GM19043 (cell line): ENCODE data around the gene MMP24OS.
"Not testable (repeated sequence)": the region's sequence is repeated elsewhere in the genome, so short reads cannot be mapped to it uniquely, and the experiment has no call there.

Experiments
- ATAC-seq: cut with Tn5 transposase; IDR thresholded peaks from one replicate; pipeline ENCODE4 v1.9.1; 2021; ENCODE audit warnings: low read depth; ENCODE audit not compliant: unreplicated experiment

The MMP24OS gene

GRCh38 chr20:35277531-35278395 is at the start of gene MMP24OS:
Gene MMP24OS (minus strand): TSS chr20:35278122. CDS start chr20:35277929, 193 bp downstream.
- ATAC-seq, result peak; percentile 77

DNA sequence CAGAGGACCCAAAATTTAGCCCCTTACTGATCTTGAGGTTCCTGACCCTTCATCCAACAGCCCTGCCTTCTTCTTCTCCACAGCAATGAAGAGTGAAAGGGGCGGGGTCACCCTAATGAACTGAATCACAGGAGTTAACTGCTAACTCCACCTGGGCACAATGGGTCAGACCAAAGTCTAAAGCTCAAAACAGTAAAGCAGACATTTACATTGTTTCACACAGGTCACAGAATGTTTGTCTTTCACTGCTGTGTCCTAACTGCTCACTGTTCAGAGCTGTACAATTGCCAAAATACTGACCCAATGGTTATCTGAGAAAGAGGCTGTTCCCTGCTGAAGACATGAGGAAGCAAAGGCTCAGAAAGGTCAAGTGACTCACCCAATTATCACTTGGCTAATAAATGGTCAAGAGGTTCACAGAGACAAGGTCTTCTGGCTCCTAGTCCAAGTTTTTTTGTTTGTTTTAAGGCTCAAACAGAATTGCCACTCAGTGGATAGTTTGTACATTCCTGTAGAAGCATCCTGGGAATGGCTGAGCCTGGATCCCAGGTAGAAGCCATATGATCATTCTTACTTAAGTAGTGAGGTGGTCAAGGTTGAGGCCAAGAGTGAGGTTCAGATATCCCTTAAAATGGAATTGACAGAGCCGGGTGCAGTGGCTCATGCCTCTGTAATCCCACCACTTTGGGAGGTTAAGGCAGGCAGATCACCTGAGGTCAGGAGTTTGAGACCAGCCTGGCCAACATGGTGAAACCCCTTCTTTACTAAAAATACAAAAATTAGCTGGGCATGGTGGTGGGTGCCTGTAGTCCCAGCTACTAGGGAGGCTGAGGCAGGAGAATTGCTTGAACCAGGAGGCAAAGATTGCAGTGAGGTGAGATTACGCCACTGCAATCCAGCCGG is 49.4 kb upstream of the MMP24OS start:
- ATAC-seq, result no peak

- no peak for ATAC-seq
Measured at GRCh38 chr20:35326740-35327073, 48.8 kb upstream of the MMP24OS start.

GRCh38 chr20:35326021-35326739 is 48.3 kb upstream of the MMP24OS start:
- ATAC-seq, result no peak

DNA sequence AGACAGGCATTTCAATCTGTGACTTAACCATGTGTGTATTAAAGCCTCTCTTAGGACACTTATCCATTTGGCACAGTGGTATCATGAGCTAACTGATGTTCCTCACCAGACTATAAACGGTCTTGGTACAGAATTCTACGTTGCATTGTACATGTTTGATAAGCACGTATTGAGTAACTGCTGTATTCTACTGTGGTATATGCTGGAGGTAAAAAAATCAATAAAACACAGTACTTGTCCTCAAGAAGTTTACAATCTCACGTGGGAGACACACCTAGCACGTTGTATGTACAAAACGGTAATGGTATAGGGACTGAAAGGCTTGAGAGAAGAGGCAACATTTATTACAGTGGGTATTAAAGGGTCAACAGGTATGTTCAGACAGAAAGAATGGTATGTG is 47.5 kb upstream of the MMP24OS start:
- ATAC-seq, result no peak

DNA sequence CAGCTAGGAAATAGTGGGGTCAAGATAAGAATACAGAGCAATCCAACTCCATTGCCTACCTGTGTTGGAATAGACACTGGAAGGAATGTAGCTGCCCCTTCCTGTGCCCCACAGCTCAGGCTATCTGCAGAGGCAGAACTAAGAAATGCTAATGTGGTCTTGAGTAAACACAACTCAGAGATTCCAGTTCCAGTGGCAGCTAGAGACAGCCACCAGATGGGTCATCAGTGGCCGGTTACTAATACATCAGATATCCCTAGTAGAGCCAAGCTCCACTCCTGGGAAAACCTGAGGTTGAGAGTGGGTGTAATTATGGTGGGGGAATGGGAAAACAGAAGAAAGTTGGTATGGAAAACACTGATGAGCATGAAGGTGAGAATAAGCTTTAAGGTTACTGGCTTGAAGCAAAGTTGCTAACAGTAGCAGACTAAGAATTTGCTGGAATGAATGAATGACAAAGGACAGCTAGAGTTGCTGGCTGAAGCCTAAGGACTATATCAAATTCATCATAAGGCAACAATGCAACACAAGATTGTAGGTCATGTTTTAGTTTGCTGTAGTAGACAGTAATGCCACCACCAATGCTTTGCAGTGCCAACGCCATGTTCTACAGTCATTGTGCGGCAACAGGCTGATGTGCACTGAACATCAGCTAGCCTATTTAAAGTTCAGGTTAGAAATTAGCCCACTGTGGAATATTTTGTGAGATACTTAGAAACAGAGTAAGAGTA is 42.6 kb upstream of the MMP24OS start:
- no peak for ATAC-seq

DNA sequence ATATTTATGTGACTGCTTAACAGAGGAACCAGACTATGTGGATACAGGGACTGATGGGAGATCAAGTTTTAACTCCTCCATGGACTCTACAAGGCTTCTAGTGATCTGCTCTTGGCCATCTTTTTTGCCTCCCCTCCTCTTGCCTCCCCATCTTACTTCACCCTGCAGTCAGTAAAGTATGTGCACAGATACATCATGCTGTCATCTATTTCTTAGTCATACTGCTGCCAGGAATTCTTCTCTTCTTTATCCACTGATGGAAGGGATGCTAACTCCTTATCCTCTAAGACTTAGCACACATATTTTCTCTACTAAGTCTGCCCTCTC is 41.9 kb upstream of the MMP24OS start:
- no peak for ATAC-seq

GRCh38 chr20:35319192-35319870 is 41.4 kb upstream of the MMP24OS start:
- ATAC-seq, result no peak

- no peak for ATAC-seq
Measured at GRCh38 chr20:35318502-35319157, 40.7 kb upstream of the MMP24OS start.

DNA sequence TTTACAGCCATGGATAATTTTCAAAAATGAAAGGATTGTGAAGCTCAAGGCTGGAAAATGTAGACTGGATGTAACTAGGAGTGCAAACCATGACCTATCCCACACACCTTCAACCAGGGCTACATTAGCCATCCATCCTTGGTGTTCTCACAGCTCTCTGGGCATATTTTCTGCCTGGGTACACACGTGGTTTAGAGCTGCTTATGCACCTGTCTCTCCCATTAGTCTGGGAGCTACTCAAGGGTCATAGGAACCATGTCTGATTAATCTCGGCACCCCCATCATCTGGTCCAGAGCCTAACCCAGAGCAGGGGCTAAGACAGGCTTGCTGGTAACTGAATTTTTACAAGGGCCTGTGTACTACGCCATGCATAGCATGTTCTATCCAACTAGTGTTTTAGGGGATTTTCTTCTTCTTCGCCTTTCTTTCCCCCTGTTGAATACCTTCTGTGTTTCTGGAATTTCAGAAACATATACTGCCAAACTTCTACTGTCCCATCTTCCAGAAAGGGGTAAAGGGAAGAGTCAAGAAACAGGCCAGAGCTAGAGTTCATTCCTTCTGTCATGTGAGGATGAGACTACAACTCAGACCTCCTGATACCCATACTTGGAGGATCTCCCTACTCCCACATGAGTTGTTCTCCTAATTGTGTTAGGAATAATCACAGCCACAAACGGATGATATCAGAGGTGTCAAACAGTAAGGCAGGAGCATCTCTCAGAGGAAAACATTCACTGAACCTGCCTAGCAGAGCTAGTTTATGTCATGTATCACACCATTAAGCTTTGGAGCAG is 39.7 kb upstream of the MMP24OS start:
- ATAC-seq, result no peak

- no peak for ATAC-seq
Measured at GRCh38 chr20:35316086-35316485, 38.2 kb upstream of the MMP24OS start.

- ATAC-seq, result not testable (repeated sequence)
Measured at GRCh38 chr20:35315632-35316020, 37.7 kb upstream of the MMP24OS start.

GRCh38 chr20:35314816-35315631 is 37.1 kb upstream of the MMP24OS start:
- no peak for ATAC-seq

- no peak for ATAC-seq
Measured at GRCh38 chr20:35312318-35312717, 34.4 kb upstream of the MMP24OS start.

- ATAC-seq, result no peak
Measured at GRCh38 chr20:35311822-35312221, 33.9 kb upstream of the MMP24OS start.

DNA sequence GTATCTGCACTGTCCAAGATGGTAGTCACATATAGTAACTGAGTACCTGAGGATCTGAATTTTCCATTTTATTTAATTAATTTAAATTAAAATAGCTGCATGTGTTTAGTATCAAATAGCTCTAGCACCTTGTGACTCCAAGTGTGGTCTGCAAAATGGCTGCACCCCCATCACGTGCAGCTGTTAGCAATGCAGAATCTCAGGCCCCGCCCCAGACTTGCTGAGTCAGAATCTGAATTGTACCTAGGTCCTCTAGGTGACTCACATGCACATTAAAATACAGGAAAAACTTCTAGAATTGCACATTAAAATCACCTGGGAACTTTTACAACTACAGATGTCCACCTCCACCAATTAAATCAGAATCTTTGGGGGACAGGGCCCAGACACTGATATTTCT is 33.5 kb upstream of the MMP24OS start:
- ATAC-seq, result no peak
